Thyroid gland (tissue), 4 donors: Measurements from ENCODE around the gene CHST1.

Source experiments
- POLR2A ChIP-seq, 2 donors: fragments of 450-650 bp; IDR thresholded peaks; one replicate each; pipeline ENCODE4 v1.6.1; 2017; ENCODE audit warnings: antibody characterized with exemption in 2 of 2, mild to moderate bottlenecking in 2 of 2, moderate library complexity in 1 of 2
- TF ChIP-seq, protein P1 (sequence below), 6 experiments: fragments of 200-600 bp in 3 of 6; fragments of 450-650 bp in 3 of 6; sonication (generic) in 3 of 6; IDR thresholded peaks; one replicate each; pipeline ENCODE4 v1.5.1; 2016 to 2019; ENCODE audit warnings: antibody characterized with exemption in 6 of 6, mild to moderate bottlenecking in 2 of 6, inconsistent platforms in 1 of 6, moderate library complexity in 1 of 6

DNA sequence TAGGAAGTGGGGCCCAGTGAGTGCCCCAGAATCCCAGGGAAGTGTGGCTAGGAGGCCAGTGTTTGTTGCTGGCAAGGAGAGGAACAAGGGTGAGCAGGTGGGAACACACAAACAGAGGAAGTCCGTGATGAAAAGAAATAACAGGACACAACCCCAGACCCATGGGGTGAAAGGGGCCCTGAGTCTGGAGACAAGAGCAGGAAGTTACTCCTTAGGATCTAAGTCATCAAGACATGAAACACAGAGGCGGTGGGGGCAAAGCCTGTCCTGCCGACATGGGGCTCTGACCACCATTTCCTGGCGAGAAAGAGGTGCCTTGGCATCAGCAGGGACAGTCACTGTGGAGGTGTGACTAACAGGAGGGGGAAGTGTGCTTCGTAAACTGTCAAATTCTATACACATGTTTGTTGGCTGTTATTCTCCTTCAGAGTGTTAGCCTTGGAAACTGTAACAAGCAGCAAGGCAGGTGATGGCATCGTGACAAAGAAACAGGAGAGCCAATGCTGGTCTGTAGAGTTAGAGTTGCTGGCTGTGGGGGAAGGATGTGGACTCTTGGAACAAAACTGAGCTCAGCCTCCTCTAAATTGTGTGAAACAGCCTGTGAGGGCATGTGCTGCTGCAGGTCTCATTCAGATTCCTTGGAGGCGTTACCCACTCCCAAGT lies 21.7 kb downstream of the CHST1 start:
- TF ChIP-seq, protein P1, sequence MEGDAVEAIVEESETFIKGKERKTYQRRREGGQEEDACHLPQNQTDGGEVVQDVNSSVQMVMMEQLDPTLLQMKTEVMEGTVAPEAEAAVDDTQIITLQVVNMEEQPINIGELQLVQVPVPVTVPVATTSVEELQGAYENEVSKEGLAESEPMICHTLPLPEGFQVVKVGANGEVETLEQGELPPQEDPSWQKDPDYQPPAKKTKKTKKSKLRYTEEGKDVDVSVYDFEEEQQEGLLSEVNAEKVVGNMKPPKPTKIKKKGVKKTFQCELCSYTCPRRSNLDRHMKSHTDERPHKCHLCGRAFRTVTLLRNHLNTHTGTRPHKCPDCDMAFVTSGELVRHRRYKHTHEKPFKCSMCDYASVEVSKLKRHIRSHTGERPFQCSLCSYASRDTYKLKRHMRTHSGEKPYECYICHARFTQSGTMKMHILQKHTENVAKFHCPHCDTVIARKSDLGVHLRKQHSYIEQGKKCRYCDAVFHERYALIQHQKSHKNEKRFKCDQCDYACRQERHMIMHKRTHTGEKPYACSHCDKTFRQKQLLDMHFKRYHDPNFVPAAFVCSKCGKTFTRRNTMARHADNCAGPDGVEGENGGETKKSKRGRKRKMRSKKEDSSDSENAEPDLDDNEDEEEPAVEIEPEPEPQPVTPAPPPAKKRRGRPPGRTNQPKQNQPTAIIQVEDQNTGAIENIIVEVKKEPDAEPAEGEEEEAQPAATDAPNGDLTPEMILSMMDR (IDR thresholded peaks at IDR 0.05) = no peak
- no peak for TF ChIP-seq POLR2A (IDR thresholded peaks at IDR 0.05)
